Stimulated activated naive B cell treated with anti-CD40 and anti-IgM and Interleukin-4, amounts not matched to agents 10 μg/mL and 1 μg/mL and 100 μg/mL, for 72 hours (primary cell): ENCODE data around the gene ABCA2.

ENCODE experiments used
- ATAC-seq, 2 donors: fragments of 150-1000 bp; cut with Tn5 transposase; replicated peaks; 2 replicates each; pipeline ENCODE4 v1.10.0; 2021; ENCODE audit warnings: moderate library complexity in 1 of 2
- DNase-seq: peaks from one replicate; pipeline ENCODE4 v3.0.0; 2021
- H3K27ac Mint-ChIP-seq: one replicate; pipeline ENCODE4 v1.8.0; 2022; ENCODE audit warnings: mild to moderate bottlenecking, mixed read lengths
- H3K27me3 Mint-ChIP-seq, 2 donors: one replicate each; pipeline ENCODE4 v1.8.0; 2022; ENCODE audit warnings: mixed read lengths in 2 of 2
- H3K36me3 Mint-ChIP-seq, 2 donors: one replicate each; pipeline ENCODE4 v1.8.0; 2022; ENCODE audit warnings: mixed read lengths in 2 of 2, mild to moderate bottlenecking in 1 of 2
- H3K4me1 Mint-ChIP-seq, 2 donors: one replicate each; pipeline ENCODE4 v1.8.0; 2022; ENCODE audit warnings: mixed read lengths in 2 of 2, mild to moderate bottlenecking in 1 of 2
- H3K4me3 Mint-ChIP-seq, 2 donors: one replicate each; pipeline ENCODE4 v1.8.0; 2022; ENCODE audit warnings: mild to moderate bottlenecking in 2 of 2, mixed read lengths in 2 of 2, moderate library complexity in 1 of 2
- H3K9me3 Mint-ChIP-seq, 2 donors: one replicate each; pipeline ENCODE4 v1.8.0; 2022; ENCODE audit warnings: mixed read lengths in 2 of 2, mild to moderate bottlenecking in 1 of 2

Gene ABCA2

DNA sequence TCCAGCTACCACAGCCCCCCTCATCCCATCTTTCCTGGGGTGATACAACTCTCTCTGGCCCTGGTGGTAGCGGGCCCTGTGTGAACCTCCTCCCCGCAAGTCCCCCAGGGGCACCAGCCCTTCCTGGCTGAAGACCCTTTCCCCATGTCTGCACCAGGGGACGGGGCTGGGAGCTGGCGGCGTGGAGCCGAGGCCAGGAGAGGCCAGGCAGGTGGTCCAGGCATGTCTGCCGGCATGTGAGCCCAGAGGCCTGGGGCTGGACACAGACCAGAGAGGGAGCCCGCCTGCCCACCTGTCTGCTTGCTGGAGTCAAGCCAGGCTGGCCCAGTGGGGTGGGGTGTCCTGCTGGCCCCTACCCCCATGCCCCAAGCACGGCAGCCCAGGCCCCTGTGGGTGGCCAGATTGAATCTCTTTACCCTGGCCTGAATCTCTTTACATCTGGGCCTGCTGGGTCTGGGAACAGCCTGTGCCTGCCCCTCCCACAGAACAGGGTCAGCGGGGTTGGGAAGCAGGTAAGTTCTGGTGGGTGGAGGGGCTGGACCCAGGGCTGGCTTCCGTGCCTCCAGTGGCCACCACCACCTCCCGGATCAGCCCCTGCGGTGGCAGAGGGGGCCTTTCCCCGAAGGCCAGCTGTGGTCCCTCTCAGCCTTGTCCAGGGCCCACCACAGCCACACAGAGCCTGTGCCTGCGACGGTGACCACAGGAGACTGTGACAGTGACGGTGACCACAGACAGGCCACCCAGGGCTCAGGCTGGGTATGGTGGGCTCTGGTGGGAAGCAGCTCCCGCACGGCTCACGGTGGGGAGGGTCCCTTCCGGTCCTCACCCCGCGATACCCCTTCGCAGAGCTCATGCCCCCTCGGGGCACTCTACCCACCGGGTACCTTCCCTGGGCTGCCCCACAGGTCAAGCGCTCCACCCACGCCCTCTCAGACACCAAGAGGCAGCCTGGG is 68.9 kb downstream of the ABCA2 start:
- ATAC-seq, result no peak
- H3K36me3 Mint-ChIP-seq, result peaks cover 3 to 5% of the 10 kb centered on the region in 2 donors

DNA sequence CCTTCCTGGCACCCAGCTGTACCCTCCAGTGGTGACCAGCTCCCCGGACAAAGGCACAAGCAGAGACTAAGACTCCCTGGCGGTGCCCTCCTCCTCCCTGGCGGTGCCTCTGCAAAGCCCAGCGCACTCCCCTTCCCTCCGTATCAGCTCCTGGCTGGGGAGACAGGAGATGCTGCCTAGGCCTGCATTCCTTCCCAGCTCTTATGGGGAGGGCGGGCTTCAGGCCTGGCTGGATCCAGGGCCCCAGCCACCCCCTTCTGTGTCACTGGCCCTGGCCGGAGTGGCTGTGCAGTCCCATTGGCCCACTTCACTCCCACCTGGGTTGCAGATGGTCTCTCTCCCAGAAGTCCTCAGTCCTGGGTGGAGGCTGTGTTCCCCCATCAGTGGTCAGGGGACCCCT is 69.6 kb downstream of the ABCA2 start:
- H3K4me1 Mint-ChIP-seq, result no peaks in the 10 kb centered on the region
- peaks cover 3 to 5% of the 10 kb centered on the region in 2 donors for H3K36me3 Mint-ChIP-seq
- peaks cover 13 to 16% of the 10 kb centered on the region in 2 donors for H3K27me3 Mint-ChIP-seq
- no peak for DNase-seq
- no peak overlapping the region for H3K27ac Mint-ChIP-seq
- no peak for ATAC-seq
- no peak overlapping the region for H3K4me3 Mint-ChIP-seq
- peaks cover 6% of the 10 kb centered on the region in 2 donors for H3K9me3 Mint-ChIP-seq

More for the DNA sequence above, 68.9 kb downstream of the ABCA2 start:
- Mint-ChIP-seq H3K27me3 (peaks cover 13 to 16% of the 10 kb centered on the region in 2 donors), H3K9me3 (peaks cover 6% of the 10 kb centered on the region in 2 donors), H3K4me1 (no peaks in the 10 kb centered on the region), H3K27ac (no peak overlapping the region), H3K4me3 (no peak overlapping the region)
- no peak for DNase-seq

DNA sequence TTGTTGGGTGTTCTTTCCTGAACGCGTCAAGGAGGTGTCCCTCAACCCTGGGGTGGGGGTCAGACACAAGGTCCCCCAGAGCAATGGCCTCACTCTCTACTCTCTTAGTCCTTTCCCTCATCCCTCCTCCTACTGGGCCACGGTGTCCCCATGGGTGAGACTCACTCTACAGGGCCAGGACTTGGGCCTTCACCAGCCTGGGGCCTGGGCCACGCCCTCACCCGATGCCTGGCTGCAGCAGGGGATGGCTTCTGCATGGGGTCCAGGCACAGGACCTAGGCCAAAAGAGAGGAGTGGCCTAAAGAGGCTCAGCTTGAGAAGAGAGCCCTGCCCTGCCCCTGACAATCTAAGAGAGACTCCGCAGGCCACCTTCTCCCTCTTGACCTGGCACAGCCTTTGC is 70.1 kb downstream of the ABCA2 start:
- no peak overlapping the region for H3K4me3 Mint-ChIP-seq
- H3K4me1 Mint-ChIP-seq, result no peaks in the 10 kb centered on the region
- H3K36me3 Mint-ChIP-seq, result peaks cover 3 to 5% of the 10 kb centered on the region in 2 donors
- DNase-seq (no peak), ATAC-seq (no peak)
- peaks cover 7 to 16% of the 10 kb centered on the region in 2 donors for H3K27me3 Mint-ChIP-seq
- H3K27ac Mint-ChIP-seq, result no peak overlapping the region
- peaks cover 6% of the 10 kb centered on the region in 2 donors for H3K9me3 Mint-ChIP-seq

DNA sequence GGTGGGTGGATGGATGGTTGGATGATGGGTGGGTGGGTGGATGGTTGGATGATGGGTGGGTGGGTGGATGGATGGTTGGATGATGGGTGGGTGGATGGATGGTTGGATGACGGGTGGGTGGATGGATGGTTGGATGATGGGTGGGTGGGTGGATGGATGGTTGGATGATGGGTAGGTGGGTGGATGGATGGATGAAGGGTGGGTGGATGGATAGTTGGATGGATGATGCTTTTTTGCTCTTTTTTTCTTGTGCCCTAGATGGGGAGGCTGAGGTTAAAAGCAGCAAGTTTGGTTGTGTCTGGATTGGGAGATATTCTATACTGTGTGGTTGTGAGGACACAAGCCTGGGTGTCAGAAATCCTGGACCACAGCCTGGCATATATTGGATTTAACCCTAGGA is 70.6 kb downstream of the ABCA2 start:
- DNase-seq (no peak), ATAC-seq (no peak)
- Mint-ChIP-seq H3K27ac (no peak overlapping the region), H3K36me3 (peaks cover 3 to 5% of the 10 kb centered on the region in 2 donors), H3K4me1 (no peaks in the 10 kb centered on the region), H3K27me3 (peaks cover 6 to 16% of the 10 kb centered on the region in 2 donors), H3K4me3 (no peak overlapping the region), H3K9me3 (peaks cover 6% of the 10 kb centered on the region in 2 donors)
